Measurements from ENCODE around the gene ERAS.

The ERAS gene, protein sequence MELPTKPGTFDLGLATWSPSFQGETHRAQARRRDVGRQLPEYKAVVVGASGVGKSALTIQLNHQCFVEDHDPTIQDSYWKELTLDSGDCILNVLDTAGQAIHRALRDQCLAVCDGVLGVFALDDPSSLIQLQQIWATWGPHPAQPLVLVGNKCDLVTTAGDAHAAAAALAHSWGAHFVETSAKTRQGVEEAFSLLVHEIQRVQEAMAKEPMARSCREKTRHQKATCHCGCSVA

DNA sequence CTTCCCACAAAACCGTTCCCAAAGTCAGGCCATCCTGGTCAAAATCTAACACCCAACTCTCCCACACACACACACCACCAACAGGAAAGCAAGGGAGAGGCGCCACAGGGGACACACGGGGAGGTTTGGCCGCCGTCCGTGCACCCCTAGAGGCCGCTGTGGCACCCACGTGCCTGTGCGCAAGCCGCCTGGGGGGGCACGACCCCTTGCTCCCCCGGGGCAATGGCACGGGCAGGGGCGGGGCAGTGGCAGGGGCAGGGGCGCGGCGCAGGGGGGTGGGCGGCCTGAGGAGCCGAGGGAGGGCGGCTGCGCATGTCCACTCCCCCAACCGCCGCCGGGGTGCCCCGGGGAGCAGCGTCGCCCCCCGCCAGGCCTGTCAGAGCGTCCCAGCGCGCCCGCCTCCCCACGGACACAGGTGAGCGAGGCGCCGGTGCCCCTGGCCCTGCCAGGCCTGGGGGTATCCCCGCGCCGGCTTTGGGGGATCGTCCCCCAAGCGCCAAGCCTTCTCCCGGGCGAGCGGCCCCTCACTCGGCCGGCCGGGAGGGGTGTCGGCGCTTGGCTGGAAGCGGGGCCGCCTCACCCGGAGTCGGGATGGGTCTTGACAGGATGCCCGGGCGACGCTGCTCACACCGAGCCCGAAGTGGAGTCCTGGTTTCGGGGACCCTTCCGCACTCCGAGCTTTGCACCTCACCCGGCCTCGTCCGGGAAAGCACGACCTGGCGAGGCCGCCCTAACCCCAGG lies at the start of gene ERAS:
Gene ERAS (plus strand): TSS at position 379 of the 741 bp plus-strand sequence. CDS start 2,611 bp downstream, outside the sequence.
- DNase-seq, result no peak

DNA sequence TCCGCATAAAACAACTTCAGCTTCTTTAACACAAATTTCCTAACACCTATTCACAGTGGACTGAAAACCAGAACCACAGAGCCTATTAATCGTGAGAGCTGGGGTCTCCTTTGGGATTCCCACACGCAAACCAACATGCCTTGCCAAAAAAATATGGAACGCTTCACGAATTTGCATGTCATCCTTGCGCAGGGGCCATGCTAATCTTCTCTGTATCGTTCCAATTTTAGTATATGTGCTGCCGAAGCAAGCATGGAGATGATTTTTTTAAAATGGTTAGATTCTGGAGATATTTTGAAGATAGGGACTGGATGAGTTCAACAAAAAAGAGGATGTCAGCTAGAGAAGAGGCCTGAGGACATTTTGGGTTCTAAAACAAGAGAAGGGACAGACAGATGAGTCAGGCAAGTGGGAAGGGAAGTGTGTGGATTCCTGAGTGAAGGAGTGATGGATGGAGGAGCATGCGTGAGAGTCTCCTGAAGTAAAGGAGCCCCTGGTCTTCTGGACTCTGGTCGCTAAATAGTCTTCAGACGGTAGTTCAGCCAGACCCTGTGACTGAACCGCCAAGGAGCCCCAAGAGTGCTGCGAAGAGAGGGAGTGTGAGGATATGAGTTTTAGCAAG lies 49.4 kb upstream of the ERAS start:
- DNase-seq, result no peak

DNA sequence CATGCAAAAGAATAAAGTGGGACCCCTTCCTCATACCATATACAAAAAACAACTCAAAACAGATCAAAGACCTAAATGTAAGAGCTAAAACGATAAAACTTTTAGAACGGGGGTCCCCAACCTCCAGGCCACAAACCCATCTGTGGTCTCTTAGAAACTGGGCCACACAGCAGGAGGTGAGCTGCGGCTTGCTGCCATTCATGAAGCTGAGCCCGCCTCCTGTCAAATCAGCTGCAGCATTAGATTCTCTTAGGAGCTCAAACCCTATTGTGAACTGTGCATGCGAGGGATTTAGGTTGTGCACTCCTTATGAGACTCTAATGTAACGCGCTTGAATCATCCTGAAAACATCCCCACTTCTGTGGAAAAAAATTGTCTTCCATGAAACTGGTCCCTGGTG lies 46.9 kb upstream of the ERAS start:
- DNase-seq, result no peak

DNA sequence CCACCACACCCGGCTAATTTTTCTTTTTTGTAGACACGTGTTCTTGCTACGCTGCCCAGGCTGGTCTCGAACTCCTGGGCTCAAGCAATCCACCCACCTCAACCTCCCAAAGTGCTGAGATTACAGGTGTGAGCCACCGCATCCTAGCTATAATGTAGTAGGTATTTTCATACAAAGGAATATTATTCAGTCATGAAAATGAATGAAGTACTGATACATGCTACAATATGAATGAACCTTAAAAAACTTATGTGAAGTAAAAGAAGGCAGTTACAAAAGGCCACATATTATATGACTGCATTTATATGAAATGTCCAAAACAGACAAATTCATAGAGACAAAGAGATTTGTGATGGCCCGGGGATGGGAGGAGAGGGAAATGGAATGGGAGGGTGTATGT lies 44.6 kb upstream of the ERAS start:
- no peak for DNase-seq

DNA sequence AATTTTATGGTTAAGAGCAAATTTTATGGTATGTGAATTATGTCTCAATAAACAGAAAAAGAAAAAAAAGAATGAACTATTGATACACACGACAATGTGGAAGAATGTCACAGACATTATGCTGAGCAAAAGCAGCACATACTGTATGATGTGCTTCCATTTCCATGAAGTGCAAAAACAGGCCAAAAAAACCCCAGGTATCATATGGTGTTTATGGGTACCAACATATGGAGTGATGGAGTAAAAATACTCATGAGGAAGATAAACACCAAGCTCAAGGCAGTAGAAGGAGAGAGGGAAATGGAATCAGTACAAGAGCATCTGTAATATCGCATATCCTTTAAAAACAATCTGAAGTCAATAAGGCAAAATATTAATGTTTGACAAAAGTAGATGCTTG lies 44.1 kb upstream of the ERAS start:
- no peak for DNase-seq

DNA sequence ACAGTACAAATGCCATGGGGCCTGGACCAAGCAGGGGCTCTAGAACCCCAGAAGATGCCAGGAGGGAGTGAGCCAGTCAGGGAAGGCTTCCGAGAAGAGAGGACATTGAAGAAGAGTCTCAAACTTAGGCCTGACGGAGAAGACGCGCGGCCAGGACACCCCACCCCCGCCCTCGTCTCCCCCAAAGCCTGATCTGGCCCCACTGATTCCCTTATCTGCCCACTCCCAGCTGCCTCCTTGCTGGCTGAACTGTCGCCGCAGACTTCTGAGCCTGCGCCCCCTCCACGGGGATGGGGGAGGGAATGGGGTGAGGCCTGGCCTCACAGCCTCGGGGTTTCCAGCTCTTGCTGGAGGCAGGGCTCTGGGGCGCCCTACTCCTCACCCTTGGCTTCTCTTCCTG lies 43.5 kb upstream of the ERAS start:
- no peak for DNase-seq

DNA sequence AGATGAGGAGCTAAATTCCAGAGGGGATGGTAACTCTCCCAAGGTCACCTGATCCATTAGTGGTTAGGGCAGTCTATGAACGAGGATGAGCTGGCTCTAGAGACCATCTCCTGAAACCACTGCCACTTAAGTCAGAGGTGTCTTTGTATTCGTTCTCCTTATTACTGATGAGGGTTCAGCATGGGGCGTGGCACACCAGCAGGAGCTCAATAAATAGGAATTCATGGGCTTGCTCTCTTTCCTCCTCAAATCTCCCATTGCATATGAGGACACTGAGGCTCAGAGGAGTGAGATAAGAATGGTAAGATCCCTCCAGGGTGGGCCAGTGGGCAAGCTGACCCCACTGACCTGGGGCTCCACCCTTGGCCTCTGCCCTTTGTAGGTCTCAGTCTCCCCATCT lies 41.6 kb upstream of the ERAS start:
- no peak for DNase-seq

DNA sequence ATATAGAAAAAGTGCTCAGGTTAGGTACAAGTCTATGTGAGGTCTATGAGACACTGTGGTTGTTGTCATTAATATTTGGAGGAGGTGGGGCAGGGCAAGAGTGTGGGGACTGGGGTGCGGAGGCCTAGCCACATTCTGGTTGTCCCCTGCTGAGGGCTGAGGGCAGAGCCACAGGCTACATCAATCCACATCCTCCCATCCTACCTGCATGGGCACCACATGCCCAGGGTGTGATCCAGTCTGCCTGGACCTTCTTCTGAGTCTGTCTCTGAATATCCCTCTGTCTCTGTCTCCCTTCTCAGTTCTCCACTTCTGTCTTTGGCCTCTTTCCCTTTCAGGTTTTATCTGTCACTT lies 41.1 kb upstream of the ERAS start:
- DNase-seq, result no peak

DNA sequence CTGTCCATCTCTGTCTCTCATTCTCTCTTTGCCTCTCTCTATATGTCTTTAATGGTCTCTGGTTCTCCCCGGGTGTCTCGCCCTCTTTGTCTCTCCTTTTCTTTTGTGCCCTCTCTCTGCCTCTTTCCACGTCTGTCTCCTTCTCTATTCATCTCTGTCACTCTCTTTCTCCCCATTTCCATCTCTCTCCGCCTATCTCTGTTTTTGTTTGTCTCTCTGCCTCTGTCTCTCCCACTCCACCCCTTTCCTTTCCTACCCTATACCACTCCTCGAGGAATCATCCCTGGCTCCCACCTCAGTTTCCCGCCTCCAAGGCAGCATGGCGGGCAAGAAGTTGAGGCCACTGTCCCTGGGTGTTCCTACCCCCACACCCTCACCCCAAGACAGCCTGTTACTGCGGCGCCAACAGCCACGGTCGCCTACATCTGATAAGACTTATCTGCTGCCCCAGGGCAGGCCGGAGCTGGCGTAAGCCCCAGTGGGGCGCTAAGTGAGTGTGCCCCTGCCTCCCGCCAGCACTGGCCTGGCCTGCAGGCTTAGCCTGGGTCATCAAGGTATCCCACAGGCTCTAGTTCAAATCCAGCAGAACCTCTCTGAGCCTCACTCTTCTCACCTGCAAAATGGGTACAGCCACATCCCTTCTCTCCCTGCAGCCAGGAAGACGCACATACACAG lies 40.6 kb upstream of the ERAS start:
- no peak for DNase-seq

DNA sequence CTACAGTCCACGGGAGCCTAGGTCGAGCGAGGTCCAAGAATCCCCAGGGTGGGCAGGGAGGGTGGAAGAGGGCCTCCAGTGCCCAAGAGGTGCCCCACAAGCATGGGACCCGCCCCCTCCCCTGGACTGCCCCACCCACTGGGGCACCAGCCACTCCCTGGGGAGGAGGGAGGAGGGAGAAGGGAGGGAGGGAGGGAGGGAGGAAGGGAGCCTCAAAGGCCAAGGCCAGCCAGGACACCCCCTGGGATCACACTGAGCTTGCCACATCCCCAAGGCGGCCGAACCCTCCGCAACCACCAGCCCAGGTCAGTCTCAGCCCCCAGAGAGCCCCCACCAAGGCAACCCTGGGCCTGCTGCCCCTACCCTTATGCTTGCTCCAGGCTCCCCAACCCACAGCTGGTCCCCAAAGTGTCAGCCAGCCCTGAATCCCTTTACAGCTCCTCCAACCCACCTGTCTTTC lies 39.9 kb upstream of the ERAS start, which contains the start of gene GATA1:
Gene GATA1 (plus strand): TSS at position 250 of the 460 bp plus-strand sequence. CDS start 4,520 bp downstream, outside the sequence.
- DNase-seq, result no peak

DNA sequence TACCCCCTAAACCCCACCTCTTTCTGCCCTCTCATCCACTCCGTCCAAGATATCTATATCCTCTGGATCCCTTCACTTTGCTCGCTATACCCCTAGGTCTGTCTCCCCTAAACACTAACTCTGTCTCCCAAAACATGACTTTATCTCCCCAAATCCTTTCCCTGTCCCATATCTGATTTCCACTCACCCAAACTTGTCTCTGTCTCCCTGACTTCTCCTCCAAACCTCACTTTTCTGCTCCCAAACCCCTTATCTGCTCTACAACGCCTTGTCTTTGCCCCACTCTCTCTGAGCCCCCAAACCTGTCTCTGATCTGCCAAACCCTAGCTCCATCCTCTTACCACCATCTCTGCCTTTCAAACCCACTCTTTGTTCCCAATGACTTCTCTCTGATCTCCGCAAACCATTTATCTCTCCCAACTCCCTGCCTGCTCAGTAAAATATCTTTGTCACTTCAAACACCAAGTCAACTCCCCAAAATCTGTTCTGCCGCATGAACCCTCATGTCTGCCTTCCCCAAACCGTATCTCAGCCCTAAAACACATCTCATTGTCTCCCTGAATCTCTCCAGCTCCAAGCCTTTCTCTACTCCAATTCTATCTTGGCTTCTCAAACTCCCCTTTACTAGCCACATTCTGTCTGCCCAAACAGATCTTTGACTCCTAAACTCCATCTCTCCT lies 39.3 kb upstream of the ERAS start:
- no peak for DNase-seq

DNA sequence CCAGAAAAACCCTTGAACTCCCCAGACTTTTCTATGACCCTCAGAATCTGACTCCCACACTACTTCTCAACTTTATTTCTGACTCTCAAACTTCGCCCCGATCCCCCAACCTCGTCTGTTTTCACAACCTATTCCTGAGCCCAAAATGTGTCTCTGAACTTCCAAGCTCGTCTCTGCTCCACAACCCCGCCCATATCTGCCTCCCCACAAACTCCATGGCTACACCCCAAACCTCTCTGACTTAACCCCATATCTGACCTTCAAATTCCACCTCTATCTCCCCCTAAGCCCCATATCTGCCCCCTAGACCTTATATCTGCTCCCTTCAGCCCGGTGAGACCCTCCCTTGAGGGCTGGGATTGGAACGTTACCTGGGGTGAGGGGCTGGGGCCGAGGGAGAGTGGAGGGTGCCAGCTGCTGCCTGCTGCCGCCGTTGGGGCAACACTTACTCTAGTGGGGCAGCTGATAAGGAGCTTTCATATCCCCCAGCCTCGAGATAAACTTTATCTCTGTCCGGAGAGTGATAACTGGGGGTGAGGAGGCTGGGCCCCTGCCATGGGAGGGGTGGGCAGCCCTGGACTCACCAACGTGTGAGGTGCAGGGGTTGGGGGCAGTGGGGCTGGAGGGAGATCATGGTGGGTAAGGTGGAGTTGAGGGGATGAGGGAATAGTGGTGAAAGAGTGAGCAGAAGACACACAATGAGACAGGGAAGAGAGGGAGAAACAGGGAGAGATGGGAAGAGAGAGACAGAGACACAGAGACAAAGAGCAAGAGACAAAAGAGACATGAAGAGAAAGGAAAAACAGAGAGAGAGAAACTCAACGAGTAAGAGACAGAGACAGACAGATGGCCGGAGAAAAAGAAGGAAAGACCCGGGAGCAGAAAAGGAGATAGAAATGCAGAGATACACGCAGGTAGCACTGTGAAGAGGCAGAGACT lies 38.5 kb upstream of the ERAS start:
- no peak for DNase-seq

DNA sequence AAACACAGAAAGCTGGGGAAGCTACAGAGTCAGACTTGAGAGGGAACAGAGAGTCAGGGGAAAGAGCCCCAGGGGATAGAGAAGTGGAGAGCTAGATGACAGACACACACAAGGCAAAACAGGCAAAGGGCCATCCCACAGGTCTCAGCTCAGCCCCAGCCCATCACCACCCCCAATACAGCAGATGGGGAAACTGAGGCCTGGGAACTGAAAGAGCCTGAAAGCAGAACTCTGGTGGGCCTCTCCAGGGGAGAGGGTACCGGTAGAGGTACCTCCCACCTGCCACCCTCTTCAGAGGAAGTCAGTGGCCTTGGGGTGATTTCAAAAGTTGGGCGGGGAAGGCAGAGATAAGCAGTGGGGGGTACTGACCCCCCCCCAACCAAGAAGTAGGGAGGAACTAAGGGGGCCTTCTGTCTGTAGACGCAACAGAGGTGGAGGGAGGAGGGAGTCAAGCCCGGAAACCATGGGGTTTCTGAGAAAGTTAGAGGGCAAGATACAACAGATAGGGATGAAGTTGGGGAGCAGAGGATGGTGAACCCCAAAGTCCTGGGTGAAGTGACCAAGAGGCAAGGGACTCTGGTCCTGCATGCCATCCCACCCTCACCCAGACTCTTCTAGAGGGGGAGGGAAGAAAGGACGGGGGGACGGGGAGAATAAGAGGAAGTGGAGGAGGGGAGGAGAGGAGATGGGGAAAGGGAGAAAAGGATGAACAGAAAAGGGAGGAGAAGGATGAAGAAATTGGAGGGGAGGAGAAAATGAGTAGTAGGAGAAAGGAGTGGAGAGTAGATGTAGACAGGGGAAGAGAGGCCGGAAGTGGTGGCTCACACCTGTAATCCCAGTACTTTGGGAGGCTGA lies 36.7 kb upstream of the ERAS start:
- no peak for DNase-seq

DNA sequence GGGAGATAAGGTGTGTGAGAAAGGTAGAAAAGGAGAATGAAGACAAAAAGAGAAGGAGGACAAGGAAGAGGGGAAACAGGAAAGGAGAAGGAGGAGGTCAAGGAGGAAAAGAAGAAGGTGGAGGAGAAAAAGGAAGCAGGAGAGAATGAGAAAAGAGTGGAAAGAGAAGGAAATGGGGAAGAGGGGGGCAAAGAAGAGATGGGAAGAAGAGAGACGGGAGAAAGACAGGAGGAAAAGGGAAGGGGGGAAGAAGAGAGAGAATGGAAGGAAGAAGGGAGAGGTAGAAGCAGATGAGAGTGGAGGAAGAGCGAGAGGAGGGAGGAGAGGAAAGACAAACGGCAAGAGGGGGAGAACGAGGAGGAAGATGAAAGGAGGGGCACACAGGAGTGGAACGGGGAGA lies 35.8 kb upstream of the ERAS start:
- no peak for DNase-seq

DNA sequence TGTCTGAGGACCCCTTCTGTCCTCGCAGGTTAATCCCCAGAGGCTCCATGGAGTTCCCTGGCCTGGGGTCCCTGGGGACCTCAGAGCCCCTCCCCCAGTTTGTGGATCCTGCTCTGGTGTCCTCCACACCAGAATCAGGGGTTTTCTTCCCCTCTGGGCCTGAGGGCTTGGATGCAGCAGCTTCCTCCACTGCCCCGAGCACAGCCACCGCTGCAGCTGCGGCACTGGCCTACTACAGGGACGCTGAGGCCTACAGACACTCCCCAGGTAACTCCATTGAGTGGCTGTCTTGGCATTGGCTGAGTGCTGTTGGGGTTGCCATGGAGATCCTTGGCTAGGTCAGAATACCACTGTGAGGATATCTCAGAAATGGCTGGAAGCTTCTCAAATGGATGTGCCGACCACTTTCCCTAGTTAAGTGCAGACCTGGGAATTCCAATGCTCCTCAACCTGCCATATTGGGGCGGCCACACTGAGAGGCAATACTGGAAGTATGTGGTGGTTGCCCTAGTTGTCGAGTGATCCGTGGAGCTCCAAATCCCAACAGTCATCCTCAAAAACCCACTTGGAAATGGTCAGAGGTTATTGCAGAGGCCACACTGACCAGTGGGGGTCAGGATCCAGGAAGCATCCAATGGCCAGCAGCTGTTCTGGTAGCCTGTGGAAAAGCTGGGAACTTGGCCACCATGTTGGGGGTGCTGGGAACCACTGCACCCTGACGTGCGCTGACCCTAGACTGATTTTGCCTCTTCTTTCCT lies 35.1 kb upstream of the ERAS start:
- no peak for DNase-seq

DNA sequence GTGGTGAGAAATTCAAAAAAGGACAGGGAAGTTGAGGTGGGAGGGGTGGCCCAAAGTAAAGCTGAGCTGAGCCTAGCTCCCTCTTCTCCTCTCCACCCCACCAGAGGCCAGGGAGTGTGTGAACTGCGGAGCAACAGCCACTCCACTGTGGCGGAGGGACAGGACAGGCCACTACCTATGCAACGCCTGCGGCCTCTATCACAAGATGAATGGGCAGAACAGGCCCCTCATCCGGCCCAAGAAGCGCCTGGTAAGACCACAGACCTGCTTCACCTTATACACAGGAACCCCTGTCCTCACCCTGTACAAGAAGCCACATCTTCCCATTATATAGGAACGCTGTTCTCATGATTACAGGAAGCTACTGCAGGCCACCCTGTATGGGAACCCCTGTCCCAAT lies 34.1 kb upstream of the ERAS start:
- DNase-seq, result no peak

DNA sequence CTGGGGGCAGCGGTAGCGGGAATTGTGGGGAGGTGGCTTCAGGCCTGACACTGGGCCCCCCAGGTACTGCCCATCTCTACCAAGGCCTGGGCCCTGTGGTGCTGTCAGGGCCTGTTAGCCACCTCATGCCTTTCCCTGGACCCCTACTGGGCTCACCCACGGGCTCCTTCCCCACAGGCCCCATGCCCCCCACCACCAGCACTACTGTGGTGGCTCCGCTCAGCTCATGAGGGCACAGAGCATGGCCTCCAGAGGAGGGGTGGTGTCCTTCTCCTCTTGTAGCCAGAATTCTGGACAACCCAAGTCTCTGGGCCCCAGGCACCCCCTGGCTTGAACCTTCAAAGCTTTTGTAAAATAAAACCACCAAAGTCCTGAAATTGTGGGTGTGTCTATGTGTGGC lies 32.4 kb upstream of the ERAS start:
- no peak for DNase-seq

DNA sequence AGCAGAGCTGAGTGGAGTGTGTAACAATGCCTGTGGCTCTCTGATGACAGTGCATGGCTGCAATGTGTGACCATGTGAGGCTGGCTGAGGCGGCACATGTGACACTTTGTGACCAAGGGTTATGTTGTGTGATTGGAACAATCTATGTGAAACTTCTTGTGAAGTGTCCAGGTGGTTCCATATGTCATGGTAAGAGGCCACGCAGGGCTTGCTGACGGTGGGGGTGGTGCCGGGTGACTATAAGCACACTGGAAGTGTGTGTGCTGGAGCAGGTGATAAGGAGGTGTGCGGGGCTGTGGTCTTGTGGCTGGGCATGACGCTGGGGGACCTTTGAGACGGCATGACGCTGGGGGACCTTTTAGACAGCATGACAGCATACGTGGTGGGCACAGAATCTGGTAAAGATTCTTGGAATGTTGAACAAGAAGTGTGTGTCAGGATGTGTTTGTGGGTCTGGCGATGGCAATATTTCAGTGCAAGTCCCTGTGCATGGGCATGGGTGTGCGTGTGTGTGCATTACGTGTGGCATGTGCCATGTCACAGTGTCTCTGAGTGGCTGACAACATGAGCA lies 31.9 kb upstream of the ERAS start:
- DNase-seq, result no peak

DNA sequence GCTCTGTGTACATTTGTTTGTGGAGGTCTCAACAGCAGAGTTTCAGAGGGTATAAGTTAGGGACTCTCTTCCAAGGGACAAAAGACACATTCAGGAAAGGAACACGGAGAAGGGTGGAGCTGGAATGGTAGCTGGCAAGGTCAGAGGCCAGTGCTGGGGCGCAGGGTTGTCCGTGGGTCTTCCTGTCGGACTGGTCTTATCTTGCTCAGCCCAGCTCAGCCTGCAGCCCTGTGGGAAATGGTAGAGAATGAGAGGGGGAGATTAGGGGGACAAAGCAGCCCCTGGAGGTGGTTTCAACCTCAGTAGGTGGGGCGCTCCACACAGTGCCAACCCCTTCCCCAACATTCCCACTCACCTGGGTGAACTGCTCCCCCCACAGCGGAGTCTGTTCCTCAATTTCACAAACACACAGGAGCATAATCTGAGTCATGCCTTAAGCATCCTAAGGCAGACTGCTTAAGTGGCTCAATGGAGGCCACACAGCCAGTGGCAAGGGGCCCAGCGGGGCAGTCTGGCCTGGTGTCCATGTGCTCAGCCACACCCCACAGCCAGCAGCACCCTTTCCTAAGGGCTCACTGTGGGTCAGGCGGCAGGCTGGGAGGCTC lies 31.3 kb upstream of the ERAS start:
- no peak for DNase-seq
